ENCODE measurements around the gene SUCLG1. TPM values are rescaled to one million over a fixed set of nuclear protein-coding genes. Genes with fewer than 3 reads are reported as not detected.

SUCLG1 gene
- total and polyA plus RNA-seq, 10 of the 15 experiments (the other 5 are each of a cell fraction or from before 2014, with no cell fraction given): 75.4 to 197 (median 93.6) TPM

DNA sequence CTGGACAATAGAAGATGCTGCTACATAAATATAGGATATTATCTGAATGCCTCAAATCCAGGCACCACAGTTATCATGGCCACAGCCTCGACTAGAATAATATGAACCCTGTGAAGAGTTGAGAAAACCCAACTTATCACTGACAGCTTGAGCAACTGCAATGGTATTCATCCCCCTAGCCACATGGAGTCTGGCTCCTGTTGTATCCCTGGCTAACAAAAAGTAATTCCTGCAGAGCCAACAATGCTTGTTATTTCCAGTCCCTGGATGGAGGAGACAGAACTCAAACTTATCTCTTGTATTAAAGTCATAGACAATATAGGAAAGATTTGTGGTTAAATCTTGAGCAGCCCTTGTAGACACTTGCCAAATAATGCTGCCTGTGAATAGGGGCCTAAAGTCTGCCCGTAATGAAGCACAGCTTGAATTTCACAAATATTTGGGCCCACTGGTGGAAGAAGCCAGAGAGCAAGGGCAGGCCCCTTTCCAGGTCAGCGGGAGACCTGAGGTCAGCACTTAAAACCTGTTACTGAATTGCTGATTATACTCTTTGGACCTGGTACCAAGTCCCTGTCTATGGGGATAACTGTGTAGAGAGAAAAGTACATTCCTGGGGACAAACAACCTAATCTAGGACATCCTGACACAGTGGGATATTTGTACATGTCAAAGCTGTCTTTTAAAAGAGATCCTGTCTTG is 28.4 kb upstream of the SUCLG1 start (continued):
- TF ChIP-seq HCFC1 (IDR thresholded peaks at IDR 0.05; ENCODE audit: low read length): no peak
- no peak for TF ChIP-seq SMC3 (IDR thresholded peaks at IDR 0.05; ENCODE audit: borderline replicate concordance, low read length)
- TF ChIP-seq, protein P1, sequence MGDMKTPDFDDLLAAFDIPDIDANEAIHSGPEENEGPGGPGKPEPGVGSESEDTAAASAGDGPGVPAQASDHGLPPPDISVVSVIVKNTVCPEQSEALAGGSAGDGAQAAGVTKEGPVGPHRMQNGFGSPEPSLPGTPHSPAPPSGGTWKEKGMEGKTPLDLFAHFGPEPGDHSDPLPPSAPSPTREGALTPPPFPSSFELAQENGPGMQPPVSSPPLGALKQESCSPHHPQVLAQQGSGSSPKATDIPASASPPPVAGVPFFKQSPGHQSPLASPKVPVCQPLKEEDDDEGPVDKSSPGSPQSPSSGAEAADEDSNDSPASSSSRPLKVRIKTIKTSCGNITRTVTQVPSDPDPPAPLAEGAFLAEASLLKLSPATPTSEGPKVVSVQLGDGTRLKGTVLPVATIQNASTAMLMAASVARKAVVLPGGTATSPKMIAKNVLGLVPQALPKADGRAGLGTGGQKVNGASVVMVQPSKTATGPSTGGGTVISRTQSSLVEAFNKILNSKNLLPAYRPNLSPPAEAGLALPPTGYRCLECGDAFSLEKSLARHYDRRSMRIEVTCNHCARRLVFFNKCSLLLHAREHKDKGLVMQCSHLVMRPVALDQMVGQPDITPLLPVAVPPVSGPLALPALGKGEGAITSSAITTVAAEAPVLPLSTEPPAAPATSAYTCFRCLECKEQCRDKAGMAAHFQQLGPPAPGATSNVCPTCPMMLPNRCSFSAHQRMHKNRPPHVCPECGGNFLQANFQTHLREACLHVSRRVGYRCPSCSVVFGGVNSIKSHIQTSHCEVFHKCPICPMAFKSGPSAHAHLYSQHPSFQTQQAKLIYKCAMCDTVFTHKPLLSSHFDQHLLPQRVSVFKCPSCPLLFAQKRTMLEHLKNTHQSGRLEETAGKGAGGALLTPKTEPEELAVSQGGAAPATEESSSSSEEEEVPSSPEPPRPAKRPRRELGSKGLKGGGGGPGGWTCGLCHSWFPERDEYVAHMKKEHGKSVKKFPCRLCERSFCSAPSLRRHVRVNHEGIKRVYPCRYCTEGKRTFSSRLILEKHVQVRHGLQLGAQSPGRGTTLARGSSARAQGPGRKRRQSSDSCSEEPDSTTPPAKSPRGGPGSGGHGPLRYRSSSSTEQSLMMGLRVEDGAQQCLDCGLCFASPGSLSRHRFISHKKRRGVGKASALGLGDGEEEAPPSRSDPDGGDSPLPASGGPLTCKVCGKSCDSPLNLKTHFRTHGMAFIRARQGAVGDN (IDR thresholded peaks at IDR 0.05): no peak
- TF ChIP-seq, protein P2, sequence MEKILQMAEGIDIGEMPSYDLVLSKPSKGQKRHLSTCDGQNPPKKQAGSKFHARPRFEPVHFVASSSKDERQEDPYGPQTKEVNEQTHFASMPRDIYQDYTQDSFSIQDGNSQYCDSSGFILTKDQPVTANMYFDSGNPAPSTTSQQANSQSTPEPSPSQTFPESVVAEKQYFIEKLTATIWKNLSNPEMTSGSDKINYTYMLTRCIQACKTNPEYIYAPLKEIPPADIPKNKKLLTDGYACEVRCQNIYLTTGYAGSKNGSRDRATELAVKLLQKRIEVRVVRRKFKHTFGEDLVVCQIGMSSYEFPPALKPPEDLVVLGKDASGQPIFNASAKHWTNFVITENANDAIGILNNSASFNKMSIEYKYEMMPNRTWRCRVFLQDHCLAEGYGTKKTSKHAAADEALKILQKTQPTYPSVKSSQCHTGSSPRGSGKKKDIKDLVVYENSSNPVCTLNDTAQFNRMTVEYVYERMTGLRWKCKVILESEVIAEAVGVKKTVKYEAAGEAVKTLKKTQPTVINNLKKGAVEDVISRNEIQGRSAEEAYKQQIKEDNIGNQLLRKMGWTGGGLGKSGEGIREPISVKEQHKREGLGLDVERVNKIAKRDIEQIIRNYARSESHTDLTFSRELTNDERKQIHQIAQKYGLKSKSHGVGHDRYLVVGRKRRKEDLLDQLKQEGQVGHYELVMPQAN (conservative IDR thresholded peaks at IDR 0.05): no peak

Measured in GM12878 (cell line).